NCI-H1436 (cell line): Measurements from ENCODE around the gene GSTO2.

Experiments used
- DNase-seq: peaks from one replicate; lab custom pipeline; 2025; lab: John Stamatoyannopoulos, UW

GSTO2 gene

GRCh38 chr10:104326991-104327610 lies 58.1 kb downstream of the GSTO2 start:
- DNase-seq, result no peak

GRCh38 chr10:104327745-104328645 lies 59.0 kb downstream of the GSTO2 start:
- peak; percentile 10 for DNase-seq

- DNase-seq, result no peak
Observed at GRCh38 chr10:104328646-104328895, 59.6 kb downstream of the GSTO2 start.

- peak; percentile 57 for DNase-seq
Observed at GRCh38 chr10:104328896-104329710, 60.1 kb downstream of the GSTO2 start.

GRCh38 chr10:104329735-104330134 lies 60.8 kb downstream of the GSTO2 start:
- no peak for DNase-seq

GRCh38 chr10:104330168-104331110 lies 61.5 kb downstream of the GSTO2 start:
- no peak for DNase-seq

GRCh38 chr10:104331208-104331838 lies 62.3 kb downstream of the GSTO2 start:
- peak; percentile 68 for DNase-seq

- no peak for DNase-seq
Observed at GRCh38 chr10:104332243-104333031, 63.5 kb downstream of the GSTO2 start.

GRCh38 chr10:104333032-104333727 lies 64.2 kb downstream of the GSTO2 start:
- peak; percentile 57 for DNase-seq

GRCh38 chr10:104333728-104334373 lies 64.9 kb downstream of the GSTO2 start:
- DNase-seq, result no peak

GRCh38 chr10:104334561-104334960 lies 65.6 kb downstream of the GSTO2 start:
- no peak for DNase-seq

- peak; percentile 84 for DNase-seq
Observed at GRCh38 chr10:104334965-104335650, 66.1 kb downstream of the GSTO2 start.

GRCh38 chr10:104336821-104337467 lies 68.0 kb downstream of the GSTO2 start:
- DNase-seq, result no peak

GRCh38 chr10:104337521-104337984 lies 68.6 kb downstream of the GSTO2 start:
- DNase-seq, result no peak

GRCh38 chr10:104337985-104338735 lies 69.2 kb downstream of the GSTO2 start, which contains the start of gene ITPRIP:
TSS of gene ITPRIP (minus strand) at chr10:104338465. CDS start at chr10:104316051, 22,414 bp downstream.
- peak; percentile 41 for DNase-seq

- no peak for DNase-seq
Observed at GRCh38 chr10:104339469-104340110, 70.6 kb downstream of the GSTO2 start.
